ENCODE results near the gene TSHB. TPM values are rescaled to one million over a fixed set of nuclear protein-coding genes. Genes with fewer than 3 reads are reported as not detected.
"Not testable (repeated sequence)": the region's sequence is repeated elsewhere in the genome, so short reads cannot be mapped to it uniquely, and the experiment has no call there.

The TSHB gene
- not detected for polyA plus RNA-seq (ENCODE audit: insufficient read length)

DNA sequence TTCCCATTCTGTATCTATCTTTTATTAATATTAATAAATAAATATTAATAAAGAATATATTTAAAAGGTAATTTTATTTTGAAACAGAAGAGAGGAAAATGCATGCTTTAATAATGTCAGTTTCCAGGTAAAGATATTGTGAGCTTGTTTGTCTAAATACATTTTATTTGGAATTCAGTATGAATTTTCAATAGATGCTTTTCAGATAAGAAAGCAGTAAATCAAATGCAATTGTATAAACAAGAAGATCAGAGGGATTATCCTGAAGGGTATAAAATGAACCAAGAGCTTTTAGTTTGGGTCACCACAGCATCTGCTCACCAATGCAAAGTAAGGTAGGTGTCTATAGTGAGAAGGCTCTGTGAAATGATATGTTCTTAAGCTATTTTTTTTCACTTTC lies at the start of gene TSHB:
Gene TSHB, plus strand, starts transcription at position 301 of the 400 bp plus-strand sequence. CDS start 3,537 bp downstream, outside the sequence.
- DNase-seq (ENCODE audit: low read depth) = no peak

- DNase-seq (ENCODE audit: low read depth) = no peak
Measured at GRCh38 chr1:114982251-114982650, 47.4 kb upstream of the TSHB start.

DNA sequence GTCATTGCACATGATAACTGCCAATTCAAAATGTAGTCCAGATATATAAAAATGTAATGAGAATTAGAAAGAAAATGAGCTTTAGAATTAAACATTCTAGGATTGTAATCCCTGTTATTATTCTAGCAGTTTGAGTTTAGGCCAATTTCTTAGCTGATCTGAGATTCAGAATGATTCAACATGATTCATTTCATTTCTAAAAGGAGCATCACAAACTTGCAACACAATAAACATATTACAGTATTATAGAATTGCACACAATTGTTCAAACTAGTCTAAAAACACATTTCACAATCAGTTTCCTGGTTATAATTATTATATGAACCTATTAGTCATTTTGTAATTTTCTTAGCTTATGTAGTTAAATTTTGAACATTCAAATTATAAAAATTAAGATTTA lies 43.3 kb upstream of the TSHB start:
- DNase-seq (ENCODE audit: low read depth) = no peak

GRCh38 chr1:114988095-114988494 lies 41.5 kb upstream of the TSHB start:
- DNase-seq (ENCODE audit: low read depth) = no peak

DNA sequence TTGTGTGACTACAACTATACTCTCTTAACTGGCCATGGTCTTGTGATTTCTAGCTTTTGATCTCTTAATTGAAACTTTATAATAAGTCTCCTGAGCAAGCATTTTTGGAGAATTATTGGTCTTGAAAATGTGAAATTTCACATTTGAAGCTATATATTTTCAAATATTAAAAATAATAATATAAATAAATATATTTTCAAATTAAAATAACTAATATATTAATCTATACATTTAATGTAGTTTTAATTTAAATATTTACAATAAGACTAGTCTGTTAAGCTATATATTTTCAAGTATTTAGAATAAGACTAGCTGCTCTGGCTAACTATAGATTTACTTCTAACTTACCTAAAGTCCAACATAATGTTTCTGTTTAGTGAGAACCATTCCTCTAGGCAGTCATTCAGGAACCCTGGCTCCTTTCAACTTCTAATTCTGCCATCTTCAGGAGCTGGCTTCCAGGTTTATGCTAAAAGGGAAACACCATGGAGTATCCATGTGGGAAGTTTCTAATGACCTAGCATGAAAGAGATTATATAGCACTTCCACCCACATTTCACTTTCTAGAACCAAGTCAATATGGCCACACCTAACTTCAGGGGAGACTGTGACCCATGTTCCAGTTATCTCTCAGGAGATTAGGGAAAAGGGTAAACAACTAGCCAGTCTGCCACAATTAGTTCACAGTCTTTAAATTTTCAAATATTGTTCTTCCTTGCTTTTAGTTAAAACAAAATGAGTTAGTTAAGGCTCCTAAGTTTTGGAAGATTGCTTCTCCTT lies 31.9 kb upstream of the TSHB start:
- no peak for DNase-seq (ENCODE audit: low read depth)

DNA sequence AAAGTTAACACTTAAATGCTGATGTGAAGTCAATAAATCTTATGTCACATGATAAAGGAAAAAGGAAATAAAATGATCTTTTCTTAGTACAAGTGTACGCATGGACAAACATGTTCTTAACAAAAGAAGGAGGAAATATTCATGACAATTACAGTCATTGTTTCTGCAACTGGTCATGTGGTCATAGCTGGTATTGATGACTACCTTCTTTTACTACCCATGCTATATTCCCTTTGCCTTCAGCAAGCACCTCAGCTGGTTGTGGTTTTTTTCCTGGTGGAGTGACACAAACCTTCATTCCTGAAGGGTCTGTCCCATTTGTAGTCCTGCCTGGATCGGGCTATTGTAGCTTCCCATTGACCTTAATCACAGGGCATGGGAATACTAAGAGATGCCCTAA lies 23.4 kb upstream of the TSHB start:
- DNase-seq (ENCODE audit: low read depth) = no peak

- no peak for DNase-seq (ENCODE audit: low read depth)
Measured at GRCh38 chr1:115012006-115012405, 17.6 kb upstream of the TSHB start.

DNA sequence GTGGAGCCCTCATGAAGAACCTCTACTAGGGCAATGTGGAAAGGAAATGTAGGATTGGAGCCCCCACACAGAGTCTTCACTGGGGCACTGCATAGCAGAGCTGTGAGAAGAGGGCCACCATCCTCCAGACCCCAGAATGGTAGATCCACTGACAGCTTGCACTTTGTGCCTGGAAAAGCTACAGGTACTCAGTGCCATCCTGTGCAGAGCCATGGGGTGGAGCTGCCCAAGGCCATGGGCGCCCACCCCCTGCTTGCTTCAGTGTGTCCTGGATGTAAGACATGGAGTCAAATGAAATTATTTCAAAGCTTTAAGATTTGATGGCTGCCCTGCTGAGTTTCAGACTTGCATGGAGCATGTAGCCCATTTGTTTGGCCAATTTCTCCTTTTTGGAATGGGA lies 17.2 kb upstream of the TSHB start:
- no peak for DNase-seq (ENCODE audit: low read depth)

GRCh38 chr1:115013792-115014191 lies 15.8 kb upstream of the TSHB start:
- no peak for DNase-seq (ENCODE audit: low read depth)

DNA sequence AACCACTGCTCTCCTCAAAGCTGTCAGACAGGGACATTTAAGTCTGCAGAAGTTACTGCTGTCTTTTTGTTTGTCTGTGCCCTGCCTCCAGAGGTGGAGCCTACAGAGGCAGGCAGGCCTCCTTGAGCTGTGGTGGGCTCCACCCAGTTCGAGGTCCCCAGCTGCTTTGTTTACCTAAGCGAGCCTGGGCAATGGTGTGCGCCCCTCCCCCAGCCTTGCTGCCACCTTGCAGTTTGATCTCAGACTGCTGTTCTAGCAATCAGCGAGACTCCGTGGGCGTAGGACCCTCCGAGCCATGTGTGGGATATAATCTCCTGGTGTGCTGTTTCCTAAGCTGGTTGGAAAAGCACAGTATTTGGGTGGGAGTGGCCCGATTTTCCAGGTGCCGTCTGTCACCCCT lies 10.1 kb upstream of the TSHB start:
- DNase-seq (ENCODE audit: low read depth) = not testable (repeated sequence)

DNA sequence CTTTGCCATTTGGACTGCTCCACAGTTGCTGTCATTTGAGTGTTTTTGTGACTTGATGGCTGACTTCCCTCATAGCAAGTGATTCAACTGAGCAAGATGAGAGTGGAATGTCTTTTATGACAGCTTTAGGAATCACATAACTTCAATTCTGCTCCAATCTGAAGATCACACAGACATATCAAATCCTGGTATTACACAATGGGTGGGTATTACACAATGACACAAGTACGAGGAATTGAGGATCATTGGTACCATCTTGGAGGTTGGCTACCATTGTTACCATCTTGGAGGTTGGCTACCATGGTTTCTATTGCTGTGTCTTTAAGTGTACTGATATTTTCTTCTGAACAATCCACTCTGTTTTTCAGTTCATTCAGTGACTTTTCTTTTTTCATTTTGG lies 8.5 kb upstream of the TSHB start:
- DNase-seq (ENCODE audit: low read depth) = no peak

GRCh38 chr1:115023593-115023992 lies 6.0 kb upstream of the TSHB start:
- DNase-seq (ENCODE audit: low read depth) = no peak

DNA sequence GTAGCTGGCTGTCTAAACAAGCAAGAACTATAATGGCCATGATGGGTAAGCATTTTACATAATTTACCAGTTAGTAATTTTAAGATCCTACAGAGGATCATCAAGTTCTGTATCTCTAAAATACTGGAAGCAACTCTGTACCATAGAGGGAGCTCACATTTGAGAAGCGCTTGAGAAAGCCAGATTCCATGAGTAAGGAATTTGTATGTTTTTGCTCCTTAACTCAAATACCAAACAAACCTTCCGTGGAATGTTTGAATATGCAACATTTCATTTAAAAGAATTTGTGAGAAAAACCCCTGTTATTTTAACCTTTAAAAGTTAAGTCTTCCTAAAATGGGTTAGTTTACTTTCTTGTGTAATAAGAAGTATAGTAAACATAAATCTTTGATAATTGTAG lies 2.0 kb downstream of the TSHB start:
- DNase-seq (ENCODE audit: low read depth) = no peak

DNA sequence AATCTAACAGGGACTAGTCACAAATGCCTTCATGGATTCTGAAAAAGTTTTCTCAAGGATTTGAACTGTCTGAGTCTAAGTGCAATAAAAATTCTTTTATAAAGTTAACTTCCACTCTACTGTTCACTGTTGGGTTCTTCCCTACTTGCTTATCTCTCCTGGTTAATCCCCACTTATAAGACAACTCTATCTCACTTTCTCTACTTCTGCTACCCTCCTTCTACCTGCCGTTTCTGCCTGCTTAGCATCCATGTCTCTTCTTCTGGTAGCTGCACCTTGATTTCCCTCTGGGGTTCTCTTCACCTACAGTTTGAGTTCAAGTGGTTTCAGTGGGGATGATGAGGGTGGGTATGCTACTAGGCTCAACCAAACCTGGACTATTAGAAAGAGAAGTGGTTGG lies 6.0 kb downstream of the TSHB start:
- no peak for DNase-seq (ENCODE audit: low read depth)

DNA sequence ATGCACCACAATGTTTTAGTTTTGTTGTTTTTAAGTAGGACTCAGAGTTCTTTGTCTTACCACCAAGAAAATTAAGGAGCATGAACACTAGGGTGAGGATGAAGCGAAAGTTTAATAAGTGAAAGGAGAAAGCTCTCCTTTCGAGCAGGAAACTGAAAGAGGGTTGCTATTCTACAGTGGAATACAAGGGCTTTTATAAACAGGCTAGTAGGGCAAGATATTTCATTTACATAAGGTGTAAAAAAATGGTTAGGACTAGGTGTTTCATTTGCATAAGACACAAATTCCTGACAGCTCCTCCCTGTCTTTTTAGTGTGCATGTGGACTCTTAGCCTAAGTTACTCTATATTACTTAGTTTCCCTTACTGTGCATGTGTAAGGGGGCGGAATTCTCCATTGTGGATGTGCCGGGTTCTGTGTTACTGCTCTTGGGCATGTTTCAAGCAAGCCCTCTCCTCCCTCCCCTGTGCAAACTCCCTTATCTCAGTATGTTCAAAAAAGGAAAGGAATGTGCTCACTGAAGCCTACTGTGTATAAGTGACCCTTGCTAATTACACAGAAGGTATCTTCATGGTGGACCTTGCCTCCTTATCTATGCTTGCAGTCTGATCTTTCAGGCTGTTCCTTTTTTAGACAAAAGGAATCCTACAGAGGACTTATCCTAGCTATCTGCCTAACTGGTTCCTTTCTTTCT lies 7.3 kb downstream of the TSHB start:
- no peak for DNase-seq (ENCODE audit: low read depth)

DNA sequence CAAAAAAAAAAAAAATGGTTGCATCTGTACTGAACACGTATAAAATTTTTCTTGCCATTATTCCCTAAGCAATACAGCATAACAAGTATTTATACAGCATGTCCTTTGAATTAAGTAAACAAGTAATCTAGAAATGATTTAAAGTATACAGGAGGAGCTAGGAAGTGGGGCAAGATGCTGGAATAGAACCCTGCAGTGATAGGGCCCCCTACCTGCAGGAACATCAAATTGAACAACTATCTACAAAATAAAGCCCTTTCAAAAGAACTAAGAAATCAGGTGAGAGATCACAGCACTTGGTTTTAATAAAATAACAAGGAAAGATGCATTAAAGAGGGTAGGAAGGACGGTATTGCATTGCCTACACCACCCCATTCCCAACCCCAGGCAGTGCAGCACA lies 10.9 kb downstream of the TSHB start:
- no peak for DNase-seq (ENCODE audit: low read depth)

GRCh38 chr1:115041654-115042053 lies 12.0 kb downstream of the TSHB start:
- no peak for DNase-seq (ENCODE audit: low read depth)

- no peak for DNase-seq (ENCODE audit: low read depth)
Measured at GRCh38 chr1:115046751-115047150, 17.1 kb downstream of the TSHB start.

GRCh38 chr1:115051850-115052249 lies 22.2 kb downstream of the TSHB start:
- DNase-seq (ENCODE audit: low read depth) = no peak

DNA sequence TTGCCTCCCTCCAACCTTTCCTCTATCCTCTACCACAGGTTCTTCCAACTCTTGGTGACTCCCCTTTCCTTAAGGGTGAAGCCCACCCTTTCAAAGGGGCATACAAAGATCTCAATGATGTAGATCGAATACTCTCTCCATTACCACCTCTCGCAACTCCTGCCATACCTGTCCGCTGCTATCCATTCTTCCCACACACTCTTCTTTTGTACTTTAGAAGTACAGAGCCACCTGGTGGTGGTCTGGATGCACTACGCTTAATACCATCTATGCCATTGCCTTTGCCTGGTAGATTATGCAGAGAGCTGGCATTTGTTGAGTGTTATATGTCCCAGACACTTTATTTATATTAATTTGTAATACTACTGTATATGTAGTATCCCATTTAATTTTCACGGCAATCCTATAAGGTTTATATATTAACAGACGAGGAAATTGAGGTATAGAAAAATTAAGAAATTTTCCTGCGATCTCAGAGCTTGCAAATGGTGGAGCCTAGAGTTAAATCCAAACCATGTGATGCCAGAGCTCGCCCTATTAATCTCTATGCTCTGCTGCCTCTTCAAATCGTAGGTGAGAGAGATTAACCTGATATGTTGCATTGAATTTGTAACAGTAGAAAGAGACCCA lies 22.9 kb downstream of the TSHB start:
- no peak for DNase-seq (ENCODE audit: low read depth)

GRCh38 chr1:115056395-115056798 lies 26.8 kb downstream of the TSHB start:
- DNase-seq (ENCODE audit: low read depth) = peak; percentile 14

DNA sequence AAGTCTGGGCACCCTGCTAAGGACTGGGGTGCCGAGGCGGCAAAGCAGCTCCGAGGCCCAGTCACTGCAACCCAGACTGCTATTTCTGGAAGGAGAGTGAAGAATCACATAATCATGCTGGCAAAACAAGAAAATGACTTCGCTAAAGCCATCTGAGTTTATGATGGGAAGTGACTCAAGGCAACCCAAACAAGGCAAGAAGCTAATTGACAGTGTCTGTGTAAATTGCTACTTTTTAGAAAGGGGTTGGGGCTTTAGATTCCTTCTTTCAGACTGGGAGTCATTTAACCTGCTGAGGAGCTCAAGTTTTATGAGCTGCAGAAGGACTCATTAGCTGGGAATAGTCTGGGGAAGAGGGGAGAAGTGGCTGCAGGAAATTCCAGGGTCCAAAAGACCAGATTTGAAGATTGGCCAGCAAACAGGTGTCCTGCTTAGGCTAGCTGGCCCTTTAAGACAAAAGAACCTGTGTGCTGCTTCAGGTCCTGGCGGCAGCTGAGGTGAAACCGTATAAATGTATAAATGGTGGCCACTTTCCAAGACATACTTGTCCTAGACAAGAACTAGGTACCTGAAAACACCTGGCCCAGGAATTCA lies 28.1 kb downstream of the TSHB start:
- DNase-seq (ENCODE audit: low read depth) = no peak

Measured in forelimb muscle (tissue), 1 donor.